DMS153 (cell line): ENCODE results near the gene OR10C1.

Experiments used
- DNase-seq: peaks from one replicate; lab custom pipeline; 2025; lab: John Stamatoyannopoulos, UW

OR10C1 gene

GRCh38 chr6:29477923-29478450 lies 38.9 kb downstream of the OR10C1 start:
- no peak for DNase-seq

- DNase-seq = no peak
These were observed 39.6 kb downstream of the OR10C1 start for GRCh38 chr6:29478740-29479139.

GRCh38 chr6:29479560-29479959 lies 40.5 kb downstream of the OR10C1 start:
- no peak for DNase-seq

- DNase-seq = no peak
These were observed 44.1 kb downstream of the OR10C1 start for GRCh38 chr6:29483186-29483585.

GRCh38 chr6:29483735-29484134 lies 44.6 kb downstream of the OR10C1 start:
- no peak for DNase-seq

GRCh38 chr6:29486577-29486976 lies 47.5 kb downstream of the OR10C1 start:
- no peak for DNase-seq

- no peak for DNase-seq
These were observed 48.0 kb downstream of the OR10C1 start for GRCh38 chr6:29487131-29487530.

GRCh38 chr6:29487660-29488059 lies 48.6 kb downstream of the OR10C1 start, which contains the start of gene MAS1L:
MAS1L (minus strand) TSS chr6:29487956; CDS start chr6:29487902, 54 bp downstream.
- no peak for DNase-seq

- no peak for DNase-seq
These were observed 49.8 kb downstream of the OR10C1 start for GRCh38 chr6:29488874-29489273.

- no peak for DNase-seq
These were observed 50.2 kb downstream of the OR10C1 start for GRCh38 chr6:29489286-29489685.

- no peak for DNase-seq
These were observed 50.9 kb downstream of the OR10C1 start for GRCh38 chr6:29490055-29490454.

- DNase-seq = no peak
These were observed 51.4 kb downstream of the OR10C1 start for GRCh38 chr6:29490552-29490951.
